ENCODE data around the gene RAB3D. TPM values are rescaled to one million over a fixed set of nuclear protein-coding genes. Genes with fewer than 3 reads are reported as not detected.
"Not testable (repeated sequence)": the region's sequence is repeated elsewhere in the genome, so short reads cannot be mapped to it uniquely, and the experiment has no call there.

Gene RAB3D
- total RNA-seq, 2 donors from 2014 or later = 47.1 to 51.6 TPM

GRCh38 chr19:11338121-11338520, 1.3 kb downstream of the RAB3D start:
- intact Hi-C loops (cut with DNase I) = no loop called here
- Histone ChIP-seq H3K36me3 (replicated peaks in 1 of 2; ENCODE audit: insufficient read depth in 1 of 2, low read depth in 2 of 2) (peaks cover 10 to 30% of the 10 kb centered on the region in 2 donors), H3K4me1 (peaks cover 27% of the 10 kb centered on the region), H3K4me3 (peak overlapping the region; percentile 99 to 100), H3K27ac (peak overlapping the region; percentile 76 to 94 (median 86)), H3K9me3 (no peaks in the 10 kb centered on the region), H3K27me3 (no peaks in the 10 kb centered on the region)
- TF ChIP-seq CTCF (IDR thresholded peaks at IDR 0.05) (no peak), POLR2A (IDR thresholded peaks at IDR 0.05) (no peak)
- peak; percentile 10 for ATAC-seq
- DNase-seq = peak in 1 of 4 donors; percentile 65
- WGBS, 2 donors = 40 to 51% methylated on average over 1 to 7 of the region's 7 CpGs

- Histone ChIP-seq H3K4me3 (no peak overlapping the region), H3K36me3 (replicated peaks in 1 of 2; ENCODE audit: insufficient read depth in 1 of 2, low read depth in 2 of 2) (peaks cover 10 to 35% of the 10 kb centered on the region in 2 donors), H3K27me3 (no peaks in the 10 kb centered on the region), H3K9me3 (no peaks in the 10 kb centered on the region), H3K27ac (no peak overlapping the region), H3K4me1 (peaks cover 27% of the 10 kb centered on the region)
- no peak for TF ChIP-seq CTCF (IDR thresholded peaks at IDR 0.05)
- no peak for TF ChIP-seq POLR2A (IDR thresholded peaks at IDR 0.05)
- ATAC-seq (no peak), DNase-seq (no peak)
- intact Hi-C loops (cut with DNase I) = no loop called here
- WGBS, 2 donors = 47 to 65% methylated on average over 14 of the region's 14 CpGs
Observed at GRCh38 chr19:11337080-11337479, 2.4 kb downstream of the RAB3D start.

- H3K27me3 ChIP-seq = no peaks in the 10 kb centered on the region
- peaks cover 10 to 35% of the 10 kb centered on the region in 2 donors for H3K36me3 ChIP-seq (replicated peaks in 1 of 2; ENCODE audit: insufficient read depth in 1 of 2, low read depth in 2 of 2)
- intact Hi-C loops (cut with DNase I) = no loop called here
- no peaks in the 10 kb centered on the region for H3K9me3 ChIP-seq
- no peak overlapping the region for H3K27ac ChIP-seq
- 92 to 93% methylated on average over 12 to 17 of the region's 17 CpGs for WGBS, 2 donors
- H3K4me3 ChIP-seq = no peak overlapping the region
- peaks cover 27% of the 10 kb centered on the region for H3K4me1 ChIP-seq
- TF ChIP-seq CTCF (IDR thresholded peaks at IDR 0.05) = no peak
- TF ChIP-seq POLR2A (IDR thresholded peaks at IDR 0.05) = no peak
- ATAC-seq = no peak
- DNase-seq = peak in 1 of 4 donors; percentile 35
Observed at GRCh38 chr19:11335449-11336146, 3.9 kb downstream of the RAB3D start.

GRCh38 chr19:11333838-11334237, 5.6 kb downstream of the RAB3D start:
- Histone ChIP-seq H3K4me1 (peaks cover 22% of the 10 kb centered on the region), H3K36me3 (replicated peaks in 1 of 2; ENCODE audit: insufficient read depth in 1 of 2, low read depth in 2 of 2) (peaks cover 10 to 42% of the 10 kb centered on the region in 2 donors)
- H3K27me3 ChIP-seq; H3K9me3 ChIP-seq; H3K4me3 ChIP-seq; H3K27ac ChIP-seq; ATAC-seq; DNase-seq; intact Hi-C loops (cut with DNase I): not testable (repeated sequence)
- WGBS, 2 donors = 82 to 83% methylated on average over 9 of the region's 9 CpGs

GRCh38 chr19:11332822-11333221, 6.6 kb downstream of the RAB3D start:
- H3K27me3 ChIP-seq = no peaks in the 10 kb centered on the region
- WGBS, 2 donors = 94 to 96% methylated on average over 5 of the region's 5 CpGs
- intact Hi-C loops (cut with DNase I) = no loop called here

More at GRCh38 chr19:11332822-11333221, 6.6 kb downstream of the RAB3D start:
- ATAC-seq = no peak
- H3K4me3 ChIP-seq = no peak overlapping the region
- H3K4me1 ChIP-seq = peaks cover 16% of the 10 kb centered on the region
- no peak for TF ChIP-seq POLR2A (IDR thresholded peaks at IDR 0.05)
- no peak for TF ChIP-seq CTCF (IDR thresholded peaks at IDR 0.05)
- H3K9me3 ChIP-seq = no peaks in the 10 kb centered on the region
- no peak for DNase-seq
- H3K36me3 ChIP-seq (replicated peaks in 1 of 2; ENCODE audit: insufficient read depth in 1 of 2, low read depth in 2 of 2) = peaks cover 10 to 47% of the 10 kb centered on the region in 2 donors
- no peak overlapping the region for H3K27ac ChIP-seq

Measured in body of pancreas (tissue), 4 donors.